Right cardiac atrium (tissue), 5 donors: ENCODE data around the gene TBC1D22A. TPM values are rescaled to one million over a fixed set of nuclear protein-coding genes. Genes with fewer than 3 reads are reported as not detected.

Experiments
- ATAC-seq, 2 donors: fragments of 200-7000 bp; cut with Tn5 transposase; one replicate each; pipeline versions ENCODE4 v1.8.0 to v1.9.1; 2020; ENCODE audit warnings: moderate library complexity in 2 of 2, mild to moderate bottlenecking in 1 of 2
- DNase-seq, 3 donors: peaks; one replicate each; pipeline ENCODE4 v3.0.0-alpha.2; 2020
- H3K27ac ChIP-seq: one replicate; pipeline ENCODE4 v1.5.1; 2013; ENCODE audit warnings: mild to moderate bottlenecking, low read length, control low read depth, moderate library complexity
- H3K27me3 ChIP-seq: one replicate; pipeline ENCODE4 v1.6.1; 2013; ENCODE audit not compliant: control insufficient read depth, insufficient read depth
- H3K4me1 ChIP-seq: one replicate; pipeline ENCODE4 v1.6.1; 2013; ENCODE audit warnings: low read length; ENCODE audit not compliant: control insufficient read depth, insufficient read depth
- H3K4me3 ChIP-seq: one replicate; pipeline ENCODE4 v1.5.1; 2013; ENCODE audit warnings: low read length, control low read depth
- H3K9me3 ChIP-seq: one replicate; pipeline ENCODE4 v1.6.1; 2013; ENCODE audit warnings: low read length; ENCODE audit not compliant: control insufficient read depth
- WGBS: extraction: QIAGEN DNeasy Blood & Tissue Kit; methylation state at CpG from one replicate; pipeline ENCODE4 v1.1.7; 2013; 5-methylcytosine and 5-hydroxymethylcytosine counted together
- intact Hi-C, 4 donors: fragments of 100-400 bp; cut with DNase I; formaldehyde crosslinking; loops; one replicate each; pipeline versions ENCODE4 v1.11.0 to v1.14.0; 2022 to 2023
- polyA plus RNA-seq: library from polyadenylated mRNA; stranded (reverse); fragments of 200-250 nt; gene quantifications from one replicate; pipeline ENCODE4 v1.2.3, GENCODE V29; 2013
- total RNA-seq, 4 donors: library from RNA; stranded (reverse); fragmentation: NEBNext Ultra II Directional; extraction: Animal tissue kit (Norgen Biotek cat#: 25700); gene quantifications; one replicate each; pipeline ENCODE4 v1.2.1, GENCODE V29; 2021
- donor health status: healthy with polysubstance abuse.
- donor health status: DM: no; HTN: yes; CAD: no.
- donor health status: DM: no; HTN: no; CAD: no.
- donor health status: DM: no; HTN: yes; CAD: no; lungs with severe emphysema.
- donor health status: DM: yes; HTN: yes; CAD: no.

TBC1D22A gene
- total and polyA plus RNA-seq, 5 donors = 12.0 to 17.3 (median 15.7) TPM

DNA sequence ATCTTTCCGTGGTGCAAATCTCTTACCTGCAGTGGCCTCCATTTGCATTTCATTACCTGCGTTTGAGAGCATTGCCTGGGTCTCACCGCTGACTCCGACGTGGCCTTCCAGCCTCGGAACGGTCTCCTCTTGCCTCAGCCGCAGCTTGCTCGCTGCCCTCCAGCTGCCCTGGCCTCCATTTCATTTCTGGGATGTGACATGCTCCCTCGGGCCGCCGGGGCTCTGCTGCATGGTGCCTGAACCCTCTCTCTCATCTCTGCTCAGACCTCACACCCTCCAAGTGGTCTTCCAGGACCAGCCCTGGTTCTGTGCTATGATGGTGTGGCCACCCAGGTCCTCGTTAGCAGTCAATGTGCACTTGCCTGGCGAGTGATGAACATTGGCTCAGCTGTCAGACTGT lies 229.2 kb downstream of the TBC1D22A start:
- intact Hi-C loops = no loop called here
- no peaks in the 10 kb centered on the region for H3K9me3 ChIP-seq
- no peak for DNase-seq
- WGBS = 90% methylated on average over 14 of the region's 14 CpGs
- no peak overlapping the region for H3K4me3 ChIP-seq
- ATAC-seq = no peak
- no peaks in the 10 kb centered on the region for H3K27me3 ChIP-seq
- H3K27ac ChIP-seq = no peak overlapping the region
- no peaks in the 10 kb centered on the region for H3K4me1 ChIP-seq

GRCh38 chr22:46992121-46992731 lies 229.8 kb downstream of the TBC1D22A start:
- H3K27me3 ChIP-seq = no peaks in the 10 kb centered on the region
- 84% methylated on average over 25 of the region's 25 CpGs for WGBS
- no peaks in the 10 kb centered on the region for H3K9me3 ChIP-seq
- H3K4me3 ChIP-seq = no peak overlapping the region
- no peak overlapping the region for H3K27ac ChIP-seq
- ATAC-seq (no peak), DNase-seq (no peak)
- intact Hi-C loops = no loop called here
- H3K4me1 ChIP-seq = peaks cover 5% of the 10 kb centered on the region

DNA sequence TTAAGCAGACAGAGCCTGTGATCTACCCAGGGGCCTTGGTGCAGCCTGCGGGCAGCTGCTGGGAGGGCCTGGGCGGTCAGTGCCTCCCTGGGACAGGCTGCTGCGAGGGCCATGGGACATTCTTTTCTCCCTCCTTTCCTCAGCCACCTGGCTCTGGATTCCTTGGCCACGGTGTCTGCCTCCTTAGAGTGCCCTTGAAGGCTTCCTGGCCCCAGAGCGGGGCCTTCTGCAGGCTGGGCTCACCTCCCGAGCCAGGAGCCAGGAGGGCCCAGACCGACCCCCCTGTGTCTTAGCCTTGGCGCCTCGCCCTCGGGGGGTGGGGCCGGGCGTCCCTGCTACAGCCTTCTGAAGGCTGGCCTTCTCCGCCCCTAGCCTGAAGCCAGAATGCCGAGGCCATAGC lies 231.2 kb downstream of the TBC1D22A start:
- no peak overlapping the region for H3K4me3 ChIP-seq
- H3K27ac ChIP-seq = no peak overlapping the region
- WGBS = 63% methylated on average over 14 of the region's 14 CpGs
- H3K4me1 ChIP-seq = peaks cover 5% of the 10 kb centered on the region
- H3K27me3 ChIP-seq = no peaks in the 10 kb centered on the region
- intact Hi-C loops = no loop called here
- H3K9me3 ChIP-seq = no peaks in the 10 kb centered on the region
- DNase-seq (no peak), ATAC-seq (peak; percentile 19 to 38)

DNA sequence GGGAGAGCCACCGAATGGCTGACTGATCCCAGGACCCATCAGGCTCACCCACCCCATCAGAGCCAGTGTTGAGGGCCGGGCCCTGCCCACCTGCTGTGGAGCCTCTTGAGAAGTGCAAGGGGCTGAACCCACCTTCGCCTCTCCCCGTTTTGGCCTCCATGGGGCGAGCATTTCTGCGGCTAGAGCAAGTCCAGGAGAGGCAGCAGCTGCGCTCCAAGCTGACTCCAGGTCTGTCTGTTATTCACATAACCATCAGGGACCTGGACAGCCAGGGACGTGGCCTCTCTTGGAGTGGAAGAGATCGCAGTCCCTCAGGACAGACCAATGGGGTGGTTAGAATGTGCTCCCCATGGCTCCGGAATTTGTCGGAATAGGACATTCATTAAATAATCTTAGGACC lies 231.8 kb downstream of the TBC1D22A start:
- H3K9me3 ChIP-seq = no peaks in the 10 kb centered on the region
- H3K4me1 ChIP-seq = peaks cover 5% of the 10 kb centered on the region
- 91% methylated on average over 11 of the region's 11 CpGs for WGBS
- ATAC-seq (no peak), DNase-seq (peak in 1 of 3 donors; percentile 36)
- intact Hi-C loops = no loop called here
- H3K4me3 ChIP-seq = no peak overlapping the region
- no peaks in the 10 kb centered on the region for H3K27me3 ChIP-seq
- no peak overlapping the region for H3K27ac ChIP-seq

- 87% methylated on average over 13 of the region's 13 CpGs for WGBS
- no peaks in the 10 kb centered on the region for H3K9me3 ChIP-seq
- no peak for ATAC-seq
- H3K27ac ChIP-seq = no peak overlapping the region
- H3K4me3 ChIP-seq = no peak overlapping the region
- no peaks in the 10 kb centered on the region for H3K27me3 ChIP-seq
- intact Hi-C loops = no loop called here
- DNase-seq = no peak
- H3K4me1 ChIP-seq = peaks cover 5% of the 10 kb centered on the region
Observed at GRCh38 chr22:46994983-46995382, 232.5 kb downstream of the TBC1D22A start.

- Histone ChIP-seq H3K4me1 (peaks cover 5% of the 10 kb centered on the region), H3K27ac (no peak overlapping the region), H3K9me3 (no peaks in the 10 kb centered on the region), H3K4me3 (no peak overlapping the region), H3K27me3 (no peaks in the 10 kb centered on the region)
- no peak for DNase-seq
- no peak for ATAC-seq
- intact Hi-C loops = no loop called here
- 96% methylated on average over 24 of the region's 24 CpGs for WGBS
Observed at GRCh38 chr22:46995501-46996360, 233.3 kb downstream of the TBC1D22A start.

GRCh38 chr22:46996595-46997310 lies 234.3 kb downstream of the TBC1D22A start:
- intact Hi-C loops = no loop called here
- WGBS = 82% methylated on average over 11 of the region's 11 CpGs
- peaks cover 5% of the 10 kb centered on the region for H3K4me1 ChIP-seq
- no peaks in the 10 kb centered on the region for H3K9me3 ChIP-seq
- DNase-seq = no peak
- no peak overlapping the region for H3K27ac ChIP-seq
- H3K4me3 ChIP-seq = no peak overlapping the region
- peak in 1 of 2 donors; percentile 15 for ATAC-seq
- H3K27me3 ChIP-seq = no peaks in the 10 kb centered on the region

DNA sequence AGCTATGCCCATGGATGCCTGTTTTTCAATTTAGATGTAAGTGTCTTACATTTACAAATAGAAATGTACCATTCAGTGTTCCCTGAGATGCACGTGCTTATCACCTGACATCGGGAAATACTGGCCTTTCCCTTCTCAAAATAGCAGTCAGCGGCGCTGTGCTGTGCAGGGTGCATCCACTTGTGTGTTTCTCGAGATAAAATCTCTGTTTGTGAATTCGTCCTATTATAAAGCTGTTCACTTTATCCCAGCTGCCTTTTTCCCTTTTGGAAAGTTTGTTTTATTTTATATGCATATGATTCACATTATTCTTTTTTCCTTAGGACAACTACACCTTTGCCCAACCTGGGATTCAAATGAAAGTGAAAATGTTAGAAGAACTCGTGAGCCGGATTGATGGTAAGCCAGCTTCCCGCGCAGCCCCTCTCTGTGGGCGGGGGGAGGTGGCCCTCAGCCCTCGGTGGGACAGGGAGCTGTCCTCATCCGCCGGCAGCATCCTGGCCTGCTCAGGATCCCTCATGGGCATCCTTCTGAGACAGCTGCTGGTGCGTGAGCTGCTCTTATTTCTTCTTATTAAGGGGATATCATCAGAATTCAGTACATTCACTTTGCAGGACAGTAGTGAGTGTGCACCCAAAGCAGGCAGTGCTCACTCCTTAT lies 235.0 kb downstream of the TBC1D22A start:
- Histone ChIP-seq H3K27me3 (no peaks in the 10 kb centered on the region), H3K9me3 (no peaks in the 10 kb centered on the region), H3K4me1 (peaks cover 5% of the 10 kb centered on the region), H3K4me3 (no peak overlapping the region), H3K27ac (no peak overlapping the region)
- peak in 1 of 2 donors; percentile 10 for ATAC-seq
- intact Hi-C loops = no loop called here
- no peak for DNase-seq
- 76% methylated on average over 15 of the region's 15 CpGs for WGBS

- ATAC-seq (no peak), DNase-seq (no peak)
- Histone ChIP-seq H3K4me1 (peaks cover 5% of the 10 kb centered on the region), H3K27me3 (no peaks in the 10 kb centered on the region), H3K27ac (no peak overlapping the region), H3K4me3 (no peak overlapping the region), H3K9me3 (no peaks in the 10 kb centered on the region)
- intact Hi-C loops = no loop called here
- WGBS = 96% methylated on average over 12 of the region's 12 CpGs
Observed at GRCh38 chr22:46998331-46998730, 235.9 kb downstream of the TBC1D22A start.

- no peak overlapping the region for H3K27ac ChIP-seq
- no peaks in the 10 kb centered on the region for H3K27me3 ChIP-seq
- no peak overlapping the region for H3K4me3 ChIP-seq
- ATAC-seq (no peak), DNase-seq (no peak)
- H3K4me1 ChIP-seq = peaks cover 5% of the 10 kb centered on the region
- intact Hi-C loops = no loop called here
- 79% methylated on average over 11 of the region's 11 CpGs for WGBS
- H3K9me3 ChIP-seq = no peaks in the 10 kb centered on the region
Observed at GRCh38 chr22:47000256-47000655, 237.8 kb downstream of the TBC1D22A start.

GRCh38 chr22:47000888-47001287 lies 238.4 kb downstream of the TBC1D22A start:
- H3K4me3 ChIP-seq = no peak overlapping the region
- DNase-seq = no peak
- 90% methylated on average over 4 of the region's 4 CpGs for WGBS
- no peaks in the 10 kb centered on the region for H3K9me3 ChIP-seq
- intact Hi-C loops = no loop called here
- no peak overlapping the region for H3K27ac ChIP-seq
- peaks cover 5% of the 10 kb centered on the region for H3K4me1 ChIP-seq
- ATAC-seq = no peak
- no peaks in the 10 kb centered on the region for H3K27me3 ChIP-seq
